ENCODE measurements around the gene RPL28.
"Not testable (repeated sequence)": the region's sequence is repeated elsewhere in the genome, so short reads cannot be mapped to it uniquely, and the experiment has no call there.

Gene RPL28

GRCh38 chr19:55406826-55407549 lies 21.3 kb downstream of the RPL28 start:
- peak overlapping the region; percentile 83 for H3K4me3 ChIP-seq (ENCODE audit: low read length)
- TF ChIP-seq ZNF274 (IDR thresholded peaks at IDR 0.05; ENCODE audit: low read depth, low read length) = no peak

- H3K4me3 ChIP-seq (ENCODE audit: low read length) = peak within 1 kb of the TSS; percentile 83
Observed at GRCh38 chr19:55407550-55407799, 21.7 kb downstream of the RPL28 start, which contains the start of gene UBE2S. UBE2S (minus strand) TSS chr19:55407788; CDS start chr19:55407589, 199 bp downstream.

GRCh38 chr19:55407800-55408532 lies 22.2 kb downstream of the RPL28 start:
- TF ChIP-seq ZNF274 (IDR thresholded peaks at IDR 0.05; ENCODE audit: low read depth, low read length) = no peak
- H3K4me3 ChIP-seq (ENCODE audit: low read length) = peak overlapping the region; percentile 83; the same call in 1 of the 2 replicates

- H3K4me3 ChIP-seq (ENCODE audit: low read length) = peak overlapping the region; percentile 37; the same call in 1 of the 2 replicates
Observed at GRCh38 chr19:55408533-55408872, 22.8 kb downstream of the RPL28 start.

GRCh38 chr19:55409179-55409578 lies 23.4 kb downstream of the RPL28 start:
- H3K4me3 ChIP-seq (ENCODE audit: low read length) = not testable (repeated sequence)

More at GRCh38 chr19:55408533-55408872, 22.8 kb downstream of the RPL28 start:
- TF ChIP-seq ZNF274 (IDR thresholded peaks at IDR 0.05; ENCODE audit: low read depth, low read length) = no peak

GRCh38 chr19:55410168-55410567 lies 24.4 kb downstream of the RPL28 start:
- H3K4me3 ChIP-seq (ENCODE audit: low read length) = no peak overlapping the region
- no peak for TF ChIP-seq ZNF274 (IDR thresholded peaks at IDR 0.05; ENCODE audit: low read depth, low read length)

GRCh38 chr19:55418185-55418584 lies 32.5 kb downstream of the RPL28 start:
- TF ChIP-seq ZNF274 (IDR thresholded peaks at IDR 0.05; ENCODE audit: low read depth, low read length) = no peak
- H3K4me3 ChIP-seq (ENCODE audit: low read length) = no peak overlapping the region

GRCh38 chr19:55419103-55419502 lies 33.4 kb downstream of the RPL28 start:
- TF ChIP-seq ZNF274 (IDR thresholded peaks at IDR 0.05; ENCODE audit: low read depth, low read length) = no peak
- H3K4me3 ChIP-seq (ENCODE audit: low read length) = no peak overlapping the region

GRCh38 chr19:55419624-55420236 lies 34.0 kb downstream of the RPL28 start:
- TF ChIP-seq ZNF274 (IDR thresholded peaks at IDR 0.05; ENCODE audit: low read depth, low read length) = no peak

GRCh38 chr19:55421281-55421680 lies 35.5 kb downstream of the RPL28 start:
- H3K4me3 ChIP-seq (ENCODE audit: low read length) = not testable (repeated sequence)

More at GRCh38 chr19:55419624-55420236, 34.0 kb downstream of the RPL28 start:
- H3K4me3 ChIP-seq (ENCODE audit: low read length) = no peak overlapping the region

GRCh38 chr19:55423225-55424005 lies 37.7 kb downstream of the RPL28 start:
- TF ChIP-seq ZNF274 (IDR thresholded peaks at IDR 0.05; ENCODE audit: low read depth, low read length) = no peak
- H3K4me3 ChIP-seq (ENCODE audit: low read length) = no peak overlapping the region

- no peak overlapping the region for H3K4me3 ChIP-seq (ENCODE audit: low read length)
- no peak for TF ChIP-seq ZNF274 (IDR thresholded peaks at IDR 0.05; ENCODE audit: low read depth, low read length)
Observed at GRCh38 chr19:55424518-55424917, 38.8 kb downstream of the RPL28 start.

GRCh38 chr19:55426042-55426441 lies 40.3 kb downstream of the RPL28 start:
- TF ChIP-seq ZNF274 (IDR thresholded peaks at IDR 0.05; ENCODE audit: low read depth, low read length) = no peak
- H3K4me3 ChIP-seq (ENCODE audit: low read length) = no peak overlapping the region

- TF ChIP-seq ZNF274 (IDR thresholded peaks at IDR 0.05; ENCODE audit: low read depth, low read length) = no peak
- no peak overlapping the region for H3K4me3 ChIP-seq (ENCODE audit: low read length)
Observed at GRCh38 chr19:55431183-55431582, 45.5 kb downstream of the RPL28 start.

Measured in GM08714 (cell line).